ENCODE data around the gene PAX5. TPM values are rescaled to one million over a fixed set of nuclear protein-coding genes. Genes with fewer than 3 reads are reported as not detected.
A peak's percentile ranks its signal among the peaks of the same experiment; 100 is the strongest.
"Not testable (repeated sequence)": the region's sequence is repeated elsewhere in the genome, so short reads cannot be mapped to it uniquely, and the experiment has no call there.

PAX5 gene
- 0.06 TPM for total RNA-seq
- long read RNA-seq, partial matches to known transcripts, result 1 of 1 reads
- long read RNA-seq, other reads (novel, unspliced or antisense), result 0 of 1 reads

- DNase-seq (ENCODE audit: low spot score), result no peak
Measured at GRCh38 chr9:37033682-37034304, at the start of gene PAX5. PAX5 (minus strand) TSS chr9:37034268; CDS start chr9:37034031, 237 bp downstream.

- no peak for DNase-seq (ENCODE audit: low spot score)
Measured at GRCh38 chr9:37083654-37084053, 49.6 kb upstream of the PAX5 start.

GRCh38 chr9:37082214-37082765, 48.2 kb upstream of the PAX5 start:
- no peak for DNase-seq (ENCODE audit: low spot score)

- DNase-seq (ENCODE audit: low spot score), result not testable (repeated sequence)
Measured at GRCh38 chr9:37081507-37081906, 47.4 kb upstream of the PAX5 start.

GRCh38 chr9:37080165-37080628, 46.1 kb upstream of the PAX5 start:
- DNase-seq (ENCODE audit: low spot score), result not testable (repeated sequence)

- DNase-seq (ENCODE audit: low spot score), result peak; percentile 96
Measured at GRCh38 chr9:37079370-37080164, 45.5 kb upstream of the PAX5 start.

GRCh38 chr9:37074790-37075189, 40.7 kb upstream of the PAX5 start:
- DNase-seq (ENCODE audit: low spot score), result not testable (repeated sequence)

- no peak for DNase-seq (ENCODE audit: low spot score)
Measured at GRCh38 chr9:37066139-37066725, 32.2 kb upstream of the PAX5 start.

- no peak for DNase-seq (ENCODE audit: low spot score)
Measured at GRCh38 chr9:37062336-37062735, 28.3 kb upstream of the PAX5 start.

- DNase-seq (ENCODE audit: low spot score), result no peak
Measured at GRCh38 chr9:37061768-37062167, 27.7 kb upstream of the PAX5 start.

GRCh38 chr9:37060833-37061232, 26.8 kb upstream of the PAX5 start:
- no peak for DNase-seq (ENCODE audit: low spot score)

GRCh38 chr9:37056046-37056920, 22.2 kb upstream of the PAX5 start:
- DNase-seq (ENCODE audit: low spot score), result no peak

- not testable (repeated sequence) for DNase-seq (ENCODE audit: low spot score)
Measured at GRCh38 chr9:37054363-37054720, 20.3 kb upstream of the PAX5 start.

- DNase-seq (ENCODE audit: low spot score), result no peak
Measured at GRCh38 chr9:37053684-37054362, 19.8 kb upstream of the PAX5 start.

GRCh38 chr9:37046683-37047082, 12.6 kb upstream of the PAX5 start:
- no peak for DNase-seq (ENCODE audit: low spot score)

- DNase-seq (ENCODE audit: low spot score), result no peak
Measured at GRCh38 chr9:37042421-37042820, 8.4 kb upstream of the PAX5 start.

GRCh38 chr9:37040508-37041127, 6.5 kb upstream of the PAX5 start:
- DNase-seq (ENCODE audit: low spot score), result no peak

- DNase-seq (ENCODE audit: low spot score), result no peak
Measured at GRCh38 chr9:37038943-37039464, 4.9 kb upstream of the PAX5 start.

GRCh38 chr9:37038302-37038942, 4.4 kb upstream of the PAX5 start:
- DNase-seq (ENCODE audit: low spot score), result no peak

All from mesenteric fat pad (tissue), 1 donor.